NB4 (cell line): ENCODE measurements around the gene RAD51B.

Experiments
- DNase-seq: peaks from one replicate; pipeline ENCODE4 v3.0.0; 2010; ENCODE audit warnings: low read depth
- H3K4me3 ChIP-seq: one replicate; pipeline ENCODE4 v1.5.1; 2011; ENCODE audit warnings: mild to moderate bottlenecking, low read depth, low read length, moderate library complexity
- CTCF ChIP-seq: IDR thresholded peaks from one replicate; pipeline ENCODE4 v1.5.1; 2012; ENCODE audit warnings: low read depth, low read length
- MAX ChIP-seq: IDR thresholded peaks from 2 replicates; pipeline ENCODE4 v1.6.1; 2011; ENCODE audit warnings: low read depth, low read length
- MYC ChIP-seq: IDR thresholded peaks from 2 replicates; pipeline ENCODE4 v1.6.1; 2011; ENCODE audit warnings: low read depth, low read length
- POLR2A ChIP-seq: IDR thresholded peaks from 2 replicates; pipeline ENCODE4 v1.6.1; 2011; ENCODE audit warnings: mild to moderate bottlenecking; ENCODE audit not compliant: insufficient read length; ENCODE audit errors: extremely low read depth

RAD51B gene

GRCh38 chr14:68448252-68448902 is 628.8 kb downstream of the RAD51B start:
- DNase-seq = no peak
- no peak for TF ChIP-seq CTCF
- no peak for TF ChIP-seq POLR2A
- no peak for TF ChIP-seq MYC
- no peak for TF ChIP-seq MAX
- H3K4me3 ChIP-seq = no peak overlapping the region

GRCh38 chr14:68449561-68450181 is 630.1 kb downstream of the RAD51B start:
- DNase-seq = no peak
- no peak overlapping the region for H3K4me3 ChIP-seq
- TF ChIP-seq MAX (no peak), CTCF (no peak)

- no peak overlapping the region for H3K4me3 ChIP-seq
- no peak for DNase-seq
- TF ChIP-seq POLR2A (no peak), CTCF (no peak)
These were observed 631.0 kb downstream of the RAD51B start for GRCh38 chr14:68450391-68451120.

GRCh38 chr14:68451696-68452373 is 632.3 kb downstream of the RAD51B start:
- TF ChIP-seq MYC (no peak), CTCF (no peak), MAX (no peak)
- H3K4me3 ChIP-seq = no peak overlapping the region
- DNase-seq = no peak

GRCh38 chr14:68458253-68458652 is 638.7 kb downstream of the RAD51B start:
- TF ChIP-seq MAX = no peak
- TF ChIP-seq MYC = no peak
- TF ChIP-seq POLR2A = no peak
- TF ChIP-seq CTCF = no peak
- no peak for DNase-seq
- no peak overlapping the region for H3K4me3 ChIP-seq
